Keratinocyte (primary cell): Measurements from ENCODE around the gene ZNF823.

Source experiments
- CTCF ChIP-seq, 3 experiments: IDR thresholded peaks in 1 of 3; conservative IDR thresholded peaks in 1 of 3; optimal IDR thresholded peaks in 1 of 3; 2 replicates in 2 of 3; 3 replicates in 1 of 3; pipeline versions ENCODE3 to v1.5.1; 2011; ENCODE audit warnings: low read length in 3 of 3, mild to moderate bottlenecking in 3 of 3, moderate library complexity in 2 of 3, control low read depth in 1 of 3, inconsistent platforms in 1 of 3; ENCODE audit not compliant: insufficient read depth in 2 of 3; ENCODE audit errors: extremely low read depth in 1 of 3
- EZH2 ChIP-seq: IDR thresholded peaks from one replicate; pipeline ENCODE4 v1.6.1; 2012; ENCODE audit warnings: inconsistent platforms, mild to moderate bottlenecking, low read length, moderate library complexity

GRCh38 chr19:11754663-11755062 lies 15.9 kb upstream of the ZNF823 start:
- no peak for TF ChIP-seq CTCF (optimal IDR thresholded peaks at IDR 0.05 in 1 of 3, IDR thresholded peaks at IDR 0.05 in 1 of 3, conservative IDR thresholded peaks at IDR 0.05 in 1 of 3; ENCODE audit: extremely low read depth in 1 of 3, insufficient read depth in 2 of 3, low read length in 3 of 3)
- TF ChIP-seq EZH2, result no peak
